GM23248 (cell line): ENCODE measurements around the gene ATP10A. TPM values are rescaled to one million over a fixed set of nuclear protein-coding genes. Genes with fewer than 3 reads are reported as not detected.

Experiments
- DNase-seq: peaks from one replicate; pipeline ENCODE4 v3.0.0-alpha.2; 2015
- H2AFZ ChIP-seq: fragments of 200-600 bp; sonication (generic); 2 replicates; pipeline ENCODE4 v1.6.1; 2016; ENCODE audit warnings: antibody characterized with exemption
- H3F3A ChIP-seq: fragments of 200-600 bp; sonication (generic); 2 replicates; pipeline ENCODE4 v1.6.1; 2016; ENCODE audit warnings: mild to moderate bottlenecking, antibody characterized with exemption, mixed run types; ENCODE audit not compliant: insufficient read depth
- H3K27ac ChIP-seq: fragments of 200-600 bp; sonication (generic); 2 replicates; pipeline ENCODE4 v1.5.1; 2016; ENCODE audit warnings: mild to moderate bottlenecking
- H3K27me3 ChIP-seq: fragments of 200-600 bp; sonication (generic); replicated peaks from 2 replicates; pipeline ENCODE4 v1.6.1; 2016; ENCODE audit warnings: mild to moderate bottlenecking; ENCODE audit not compliant: insufficient read depth
- H3K36me3 ChIP-seq: fragments of 200-600 bp; sonication (generic); 2 replicates; pipeline ENCODE4 v1.6.1; 2016; ENCODE audit warnings: low read depth, mild to moderate bottlenecking
- H3K4me1 ChIP-seq: fragments of 200-600 bp; sonication (generic); 2 replicates; pipeline ENCODE4 v1.6.1; 2016; ENCODE audit warnings: mild to moderate bottlenecking; ENCODE audit not compliant: insufficient read depth
- H3K4me2 ChIP-seq: fragments of 200-600 bp; sonication (generic); one replicate; pipeline ENCODE4 v1.6.1; 2016; ENCODE audit warnings: mild to moderate bottlenecking; ENCODE audit not compliant: unreplicated experiment
- H3K4me3 ChIP-seq: fragments of 200-600 bp; sonication (generic); 2 replicates; pipeline ENCODE4 v1.5.1; 2016; ENCODE audit warnings: mild to moderate bottlenecking
- H3K79me2 ChIP-seq: fragments of 200-600 bp; sonication (generic); 2 replicates; pipeline ENCODE4 v1.6.1; 2016; ENCODE audit warnings: mild to moderate bottlenecking; ENCODE audit not compliant: insufficient read depth
- H3K9ac ChIP-seq: fragments of 200-600 bp; sonication (generic); 2 replicates; pipeline ENCODE4 v1.6.1; 2016; ENCODE audit warnings: mild to moderate bottlenecking
- H3K9me2 ChIP-seq: fragments of 200-600 bp; sonication (generic); 2 replicates; pipeline ENCODE4 v1.6.1; 2016; ENCODE audit warnings: mixed run types, mild to moderate bottlenecking, moderate library complexity; ENCODE audit not compliant: insufficient read depth
- H3K9me3 ChIP-seq: fragments of 200-600 bp; sonication (generic); one replicate; pipeline ENCODE4 v1.6.1; 2017; ENCODE audit warnings: low read depth
- H4K20me1 ChIP-seq: fragments of 200-600 bp; sonication (generic); 2 replicates; pipeline ENCODE4 v1.6.0; 2016; ENCODE audit not compliant: insufficient read depth
- EZH2 ChIP-seq: fragments of 200-600 bp; sonication (generic); IDR thresholded peaks from 2 replicates; pipeline ENCODE4 v1.6.1; 2018; ENCODE audit warnings: antibody characterized with exemption, mild to moderate bottlenecking; ENCODE audit not compliant: insufficient read depth, poor library complexity, severe bottlenecking
- EZH2phosphoT487 ChIP-seq: fragments of 200-600 bp; sonication (generic); IDR thresholded peaks from 2 replicates; pipeline ENCODE4 v1.6.1; 2018; ENCODE audit warnings: antibody characterized with exemption, moderate library complexity, mild to moderate bottlenecking, low read depth; ENCODE audit not compliant: insufficient read depth
- WGBS, 2 experiments: methylation state at CpG; one replicate each; pipeline ENCODE4 v1.1.6; 2015 to 2017; ENCODE audit warnings: low lambda C conversion rate in 2 of 2, low coverage in 1 of 2; ENCODE audit errors: missing lambda C conversion rate in 2 of 2; 5-methylcytosine and 5-hydroxymethylcytosine counted together
- in situ Hi-C: fragments of 300-500 bp; cut with MboI; formaldehyde crosslinking; loops from 2 replicates; pipeline ENCODE4 v1.15.0; 2020
- polyA plus RNA-seq: library from polyadenylated mRNA; unstranded; fragments of >200 nt; fragmentation: Nextera tagmentation; extraction: Ambion mirVana; gene quantifications from 2 replicates; pipeline ENCODE4 v1.2.1, GENCODE V29; 2016
- total RNA-seq: library from RNA; depleted of rRNA; stranded (reverse); fragments of >200 nt; shearing (Covaris generic); gene quantifications from 2 replicates; pipeline ENCODE4 v1.2.3, GENCODE V29; 2014

ATP10A gene
- total and polyA plus RNA-seq, 2 experiments from 2014 or later: 20.4 to 64.1 TPM

GRCh38 chr15:25778161-25778560 is 85.0 kb downstream of the ATP10A start:
- H2AFZ ChIP-seq: no peak overlapping the region
- no peak overlapping the region for H3K27ac ChIP-seq
- no peak overlapping the region for H3K4me3 ChIP-seq
- H3K36me3 ChIP-seq: no peaks in the 10 kb centered on the region
- H3F3A ChIP-seq: peaks cover 50% of the 10 kb centered on the region
- no peaks in the 10 kb centered on the region for H4K20me1 ChIP-seq
- DNase-seq: no peak
- H3K79me2 ChIP-seq: peaks cover 82% of the 10 kb centered on the region
- no peaks in the 10 kb centered on the region for H3K9me2 ChIP-seq
- TF ChIP-seq EZH2 (no peak), EZH2phosphoT487 (no peak)
- WGBS, 2 experiments: 82 to 92% methylated on average over 1 of the region's 1 CpG
- in situ Hi-C loops: no loop called here
- H3K9me3 ChIP-seq: no peaks in the 10 kb centered on the region
- H3K4me2 ChIP-seq: no peak overlapping the region
- H3K9ac ChIP-seq: no peak overlapping the region
- H3K27me3 ChIP-seq: no peaks in the 10 kb centered on the region
- peaks cover 37% of the 10 kb centered on the region for H3K4me1 ChIP-seq

GRCh38 chr15:25777037-25777436 is 86.1 kb downstream of the ATP10A start:
- H3K9me2 ChIP-seq: no peaks in the 10 kb centered on the region
- WGBS, 2 experiments: 88 to 92% methylated on average over 7 to 11 of the region's 11 CpGs

GRCh38 chr15:25776071-25776746 is 86.9 kb downstream of the ATP10A start:
- H3K4me2 ChIP-seq: peak overlapping the region; percentile 58

More at GRCh38 chr15:25777037-25777436, 86.1 kb downstream of the ATP10A start:
- in situ Hi-C loops: no loop called here
- Histone ChIP-seq H2AFZ (no peak overlapping the region), H3K4me2 (no peak overlapping the region), H3K9me3 (no peaks in the 10 kb centered on the region), H3K27me3 (no peaks in the 10 kb centered on the region), H3K9ac (no peak overlapping the region), H4K20me1 (no peaks in the 10 kb centered on the region), H3K27ac (peak overlapping the region; percentile 97; the same call in 1 of the 2 replicates), H3K4me1 (peaks cover 28% of the 10 kb centered on the region), H3K36me3 (peaks cover 6% of the 10 kb centered on the region; the same call in 1 of the 2 replicates), H3K79me2 (peaks cover 82% of the 10 kb centered on the region), H3F3A (peaks cover 51% of the 10 kb centered on the region), H3K4me3 (no peak overlapping the region)
- TF ChIP-seq EZH2phosphoT487: no peak
- no peak for TF ChIP-seq EZH2
- DNase-seq: no peak

GRCh38 chr15:25775317-25775912 is 87.7 kb downstream of the ATP10A start:
- Histone ChIP-seq H3K4me1 (peaks cover 25% of the 10 kb centered on the region), H3K4me3 (peak overlapping the region; percentile 41), H3K9me3 (no peaks in the 10 kb centered on the region), H3F3A (peaks cover 43% of the 10 kb centered on the region), H3K9ac (peak overlapping the region; percentile 82), H3K9me2 (no peaks in the 10 kb centered on the region), H2AFZ (no peak overlapping the region), H3K79me2 (peaks cover 82% of the 10 kb centered on the region), H3K27ac (peak overlapping the region; percentile 97), H3K36me3 (peaks cover 6% of the 10 kb centered on the region; the same call in 1 of the 2 replicates), H4K20me1 (no peaks in the 10 kb centered on the region), H3K4me2 (peak overlapping the region; percentile 75), H3K27me3 (no peaks in the 10 kb centered on the region)
- peak; percentile 96 for DNase-seq
- in situ Hi-C loops: no loop called here
- WGBS, 2 experiments: 1 to 2% methylated on average over 13 of the region's 13 CpGs
- TF ChIP-seq EZH2phosphoT487 (0 out of 2 replicates have a peak, but pooled peaks have one; percentile 43), EZH2 (no peak)

More at GRCh38 chr15:25776071-25776746, 86.9 kb downstream of the ATP10A start:
- Histone ChIP-seq H3K9ac (peak overlapping the region; percentile 82), H3K4me3 (peak overlapping the region; percentile 39), H3K36me3 (peaks cover 6% of the 10 kb centered on the region; the same call in 1 of the 2 replicates), H3K9me3 (no peaks in the 10 kb centered on the region), H3K4me1 (peaks cover 25% of the 10 kb centered on the region), H3K9me2 (no peaks in the 10 kb centered on the region), H3K27me3 (no peaks in the 10 kb centered on the region), H3K79me2 (peaks cover 82% of the 10 kb centered on the region), H2AFZ (no peak overlapping the region), H4K20me1 (no peaks in the 10 kb centered on the region), H3F3A (peaks cover 43% of the 10 kb centered on the region), H3K27ac (peak overlapping the region; percentile 97)
- TF ChIP-seq EZH2phosphoT487: no peak
- WGBS, 2 experiments: 76 to 79% methylated on average over 14 to 15 of the region's 15 CpGs
- DNase-seq: peak; percentile 28
- in situ Hi-C loops: no loop called here
